HEK293 (cell line): ENCODE data around the gene ZNF219.

Source experiments
- CTCF ChIP-seq: fragments of 450-650 bp; formaldehyde crosslinking; IDR thresholded peaks from 2 replicates; pipeline ENCODE4 v1.5.1; 2016; ENCODE audit warnings: missing biosample characterization, missing genetic modification characterization
- MEIS1 ChIP-seq: sonication (generic); formaldehyde crosslinking; IDR thresholded peaks from 2 replicates; pipeline ENCODE4 v1.8.1; 2022; ENCODE audit warnings: missing genetic modification reagents, mild to moderate bottlenecking, borderline replicate concordance
- ZNF24 ChIP-seq: fragments of 450-650 bp; formaldehyde crosslinking; IDR thresholded peaks from 2 replicates; pipeline ENCODE4 v1.5.1; 2016; ENCODE audit warnings: missing biosample characterization, missing genetic modification characterization
- ZNF747 ChIP-seq: fragments of 450-650 bp; formaldehyde crosslinking; IDR thresholded peaks from 2 replicates; pipeline ENCODE4 v1.5.1; 2016; ENCODE audit warnings: missing biosample characterization, missing genetic modification characterization

DNA sequence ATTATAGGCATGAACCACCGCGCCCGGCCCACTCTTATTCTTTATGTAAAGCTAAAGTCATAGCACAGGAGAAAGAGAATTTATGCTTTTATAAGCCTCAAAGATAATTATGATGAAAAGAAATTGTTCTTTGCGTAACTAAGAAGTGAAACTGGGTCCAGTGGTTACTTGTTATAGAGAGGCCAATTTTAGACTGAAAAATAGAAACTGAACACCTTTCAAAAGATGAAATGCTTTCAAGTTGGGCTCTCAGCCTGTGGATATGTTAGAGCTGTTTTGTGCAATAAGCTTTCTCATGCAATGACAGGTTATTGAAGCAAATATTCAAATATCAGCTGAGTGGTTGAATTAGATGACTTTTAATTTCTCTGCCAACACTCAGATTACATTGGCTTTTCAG, 10.3 kb upstream of the ZNF219 start:
- no peak for TF ChIP-seq ZNF747 (tag by site-specific recombination)
- no peak for TF ChIP-seq MEIS1
- no peak for TF ChIP-seq ZNF24 (tag by site-specific recombination)
- TF ChIP-seq CTCF = no peak
